ENCODE data around the gene TNNI3K. TPM values are rescaled to one million over a fixed set of nuclear protein-coding genes. Genes with fewer than 3 reads are reported as not detected.

TNNI3K gene
- total RNA-seq, 1 experiment from 2014 or later: not detected

DNA sequence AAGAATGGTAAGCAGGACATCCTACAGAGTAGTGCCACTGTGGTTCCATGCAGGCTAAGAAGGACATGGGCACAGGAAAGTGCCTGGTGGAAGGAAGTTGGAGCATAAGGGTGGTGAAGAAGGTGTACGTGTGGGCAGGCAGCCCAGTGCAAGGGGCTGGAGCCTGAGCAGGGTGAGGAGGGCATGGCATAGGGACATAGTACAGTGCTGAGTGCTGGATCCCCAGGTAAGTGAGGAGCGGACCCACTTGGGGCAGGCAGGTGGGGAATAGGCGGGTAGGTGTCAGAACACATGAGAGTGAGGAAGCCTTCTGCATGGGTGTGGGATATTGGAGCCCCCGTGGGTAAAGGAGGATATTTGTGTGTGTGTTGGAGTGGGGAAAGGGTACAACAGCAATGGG, 292.9 kb downstream of the TNNI3K start:
- intact Hi-C loops (cut with micrococcal nuclease; ENCODE audit: unreplicated experiment): no loop called here
- H3K27ac ChIP-seq (ENCODE audit: low read depth, low read length, poor library complexity, severe bottlenecking): no peak overlapping the region
- H3K4me1 ChIP-seq (ENCODE audit: insufficient read depth, low read length, poor library complexity, severe bottlenecking): no peaks in the 10 kb centered on the region
- peaks cover 3% of the 10 kb centered on the region for H3K27me3 ChIP-seq (replicated peaks; ENCODE audit: insufficient read depth, low read depth, low read length, poor library complexity)
- TF ChIP-seq, protein P1, sequence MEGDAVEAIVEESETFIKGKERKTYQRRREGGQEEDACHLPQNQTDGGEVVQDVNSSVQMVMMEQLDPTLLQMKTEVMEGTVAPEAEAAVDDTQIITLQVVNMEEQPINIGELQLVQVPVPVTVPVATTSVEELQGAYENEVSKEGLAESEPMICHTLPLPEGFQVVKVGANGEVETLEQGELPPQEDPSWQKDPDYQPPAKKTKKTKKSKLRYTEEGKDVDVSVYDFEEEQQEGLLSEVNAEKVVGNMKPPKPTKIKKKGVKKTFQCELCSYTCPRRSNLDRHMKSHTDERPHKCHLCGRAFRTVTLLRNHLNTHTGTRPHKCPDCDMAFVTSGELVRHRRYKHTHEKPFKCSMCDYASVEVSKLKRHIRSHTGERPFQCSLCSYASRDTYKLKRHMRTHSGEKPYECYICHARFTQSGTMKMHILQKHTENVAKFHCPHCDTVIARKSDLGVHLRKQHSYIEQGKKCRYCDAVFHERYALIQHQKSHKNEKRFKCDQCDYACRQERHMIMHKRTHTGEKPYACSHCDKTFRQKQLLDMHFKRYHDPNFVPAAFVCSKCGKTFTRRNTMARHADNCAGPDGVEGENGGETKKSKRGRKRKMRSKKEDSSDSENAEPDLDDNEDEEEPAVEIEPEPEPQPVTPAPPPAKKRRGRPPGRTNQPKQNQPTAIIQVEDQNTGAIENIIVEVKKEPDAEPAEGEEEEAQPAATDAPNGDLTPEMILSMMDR (conservative IDR thresholded peaks at IDR 0.05; ENCODE audit: low read depth, low read length): no peak
- TF ChIP-seq EZH2 (IDR thresholded peaks at IDR 0.05; ENCODE audit: borderline replicate concordance, low read depth, low read length, poor library complexity, severe bottlenecking): no peak
- DNase-seq (ENCODE audit: low spot score): no peak
- ChIA-PET CTCF (no interaction called here), POLR2A (ENCODE audit: low non-redundant PET) (no interaction called here)
- BruUV-seq (replicated peaks): no TSS peak
- no peaks in the 10 kb centered on the region for H3K36me3 ChIP-seq (ENCODE audit: insufficient read depth, low read length, poor library complexity, severe bottlenecking)
- H3K9me3 ChIP-seq (ENCODE audit: low read depth, low read length, poor library complexity, severe bottlenecking): no peaks in the 10 kb centered on the region
- H3K4me3 ChIP-seq (ENCODE audit: low read depth, low read length, poor library complexity, severe bottlenecking): no peak overlapping the region

DNA sequence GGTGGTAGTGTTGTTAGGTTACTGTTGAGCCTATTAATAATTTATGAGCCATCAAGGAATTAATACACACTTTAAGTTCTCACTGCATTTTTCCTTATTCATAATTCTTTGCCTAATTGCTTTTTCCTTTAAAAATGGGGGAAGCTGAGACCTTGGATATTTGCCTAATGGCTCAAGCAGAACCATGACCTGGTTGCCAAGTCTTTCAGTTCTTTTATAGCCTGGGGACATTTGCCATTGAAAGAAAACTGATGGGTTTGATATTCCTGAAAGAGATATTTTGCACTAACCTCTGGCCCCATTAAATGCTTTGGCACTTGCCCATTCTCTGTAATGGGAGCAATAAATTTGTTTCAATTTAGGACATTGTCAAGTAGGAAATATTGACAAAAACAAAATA, 295.7 kb downstream of the TNNI3K start:
- CTCF ChIA-PET: no interaction called here
- no peak overlapping the region for H3K4me3 ChIP-seq (ENCODE audit: low read depth, low read length, poor library complexity, severe bottlenecking)
- H3K9me3 ChIP-seq (ENCODE audit: low read depth, low read length, poor library complexity, severe bottlenecking): no peaks in the 10 kb centered on the region
- H3K27me3 ChIP-seq (replicated peaks; ENCODE audit: insufficient read depth, low read depth, low read length, poor library complexity): no peaks in the 10 kb centered on the region
- no peaks in the 10 kb centered on the region for H3K4me1 ChIP-seq (ENCODE audit: insufficient read depth, low read length, poor library complexity, severe bottlenecking)
- no peak overlapping the region for H3K27ac ChIP-seq (ENCODE audit: low read depth, low read length, poor library complexity, severe bottlenecking)
- DNase-seq (ENCODE audit: low spot score): no peak
- no peaks in the 10 kb centered on the region for H3K36me3 ChIP-seq (ENCODE audit: insufficient read depth, low read length, poor library complexity, severe bottlenecking)
- TF ChIP-seq, protein P1 (conservative IDR thresholded peaks at IDR 0.05; ENCODE audit: low read depth, low read length): no peak
- TF ChIP-seq EZH2 (IDR thresholded peaks at IDR 0.05; ENCODE audit: borderline replicate concordance, low read depth, low read length, poor library complexity, severe bottlenecking): no peak
- intact Hi-C loops (cut with micrococcal nuclease; ENCODE audit: unreplicated experiment): no loop called here
- POLR2A ChIA-PET (ENCODE audit: low non-redundant PET): no interaction called here
- BruUV-seq (replicated peaks): no TSS peak

DNA sequence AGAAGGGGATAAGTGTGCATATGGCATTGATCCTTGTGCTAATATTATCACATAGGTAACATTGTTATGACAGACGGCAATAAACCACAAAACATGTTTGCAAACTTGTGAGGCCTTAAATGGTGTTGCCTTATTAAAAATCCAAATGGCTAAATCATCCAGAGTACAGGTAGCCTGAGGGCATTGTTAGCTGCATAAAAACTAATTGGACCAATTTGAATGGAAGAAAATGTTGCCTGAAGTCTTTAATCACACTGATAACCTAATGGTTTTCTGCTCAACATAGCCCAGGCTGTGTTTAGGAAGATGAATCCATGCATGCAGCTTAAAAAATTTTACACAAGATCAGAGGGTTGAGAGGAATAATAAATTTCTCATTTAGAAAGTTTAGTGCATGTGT, 296.6 kb downstream of the TNNI3K start:
- DNase-seq (ENCODE audit: low spot score): no peak
- BruUV-seq (replicated peaks): no TSS peak
- intact Hi-C loops (cut with micrococcal nuclease; ENCODE audit: unreplicated experiment): no loop called here
- no peaks in the 10 kb centered on the region for H3K4me1 ChIP-seq (ENCODE audit: insufficient read depth, low read length, poor library complexity, severe bottlenecking)
- no peaks in the 10 kb centered on the region for H3K36me3 ChIP-seq (ENCODE audit: insufficient read depth, low read length, poor library complexity, severe bottlenecking)
- peaks cover 2% of the 10 kb centered on the region for H3K27me3 ChIP-seq (replicated peaks; ENCODE audit: insufficient read depth, low read depth, low read length, poor library complexity)
- H3K4me3 ChIP-seq (ENCODE audit: low read depth, low read length, poor library complexity, severe bottlenecking): no peak overlapping the region
- no peak for TF ChIP-seq EZH2 (IDR thresholded peaks at IDR 0.05; ENCODE audit: borderline replicate concordance, low read depth, low read length, poor library complexity, severe bottlenecking)
- TF ChIP-seq, protein P1 (conservative IDR thresholded peaks at IDR 0.05; ENCODE audit: low read depth, low read length): no peak
- no peak overlapping the region for H3K27ac ChIP-seq (ENCODE audit: low read depth, low read length, poor library complexity, severe bottlenecking)
- POLR2A ChIA-PET (ENCODE audit: low non-redundant PET): no interaction called here
- CTCF ChIA-PET: no interaction called here
- no peaks in the 10 kb centered on the region for H3K9me3 ChIP-seq (ENCODE audit: low read depth, low read length, poor library complexity, severe bottlenecking)
